H1 (cell line): ENCODE data around the gene GBE1. TPM values are rescaled to one million over a fixed set of nuclear protein-coding genes. Genes with fewer than 3 reads are reported as not detected.

ENCODE experiments used
- CTCF ChIA-PET: fragments of 300-600 bp; sonication (Branson Sonifier 250); formaldehyde crosslinking; loops from one replicate; lab custom pipeline; 2021; ENCODE audit not compliant: partially characterized antibody; lab: Charles Lee
- POLR2A ChIA-PET: fragments of 300-600 bp; sonication (Branson Sonifier 250); formaldehyde crosslinking; loops from one replicate; lab custom pipeline; 2021; ENCODE audit warnings: inconsistent platforms; ENCODE audit not compliant: partially characterized antibody; lab: Charles Lee
- DNase-seq, 2 experiments: peaks; one replicate each; pipeline versions ENCODE4 v3.0.0 to v3.0.0-alpha.2; 2010 to 2022; ENCODE audit warnings: low spot score in 2 of 2, low read depth in 1 of 2, mixed read lengths in 1 of 2
- FAIRE-seq: peaks from 2 replicates; lab custom pipeline; 2011; peaks lifted over from hg19 to GRCh38; lab: Jason Lieb, UNC
- H2AFZ ChIP-seq: 2 replicates; pipeline ENCODE4 v1.8.1; 2012; ENCODE audit warnings: low read length, inconsistent platforms
- H2AK5ac ChIP-seq: 2 replicates; pipeline ENCODE4 v1.6.1; 2013; ENCODE audit warnings: low read depth, low read length
- H2BK120ac ChIP-seq: replicated peaks from 2 replicates; pipeline ENCODE3; 2013; ENCODE audit warnings: low read depth, low read length, inconsistent platforms
- H2BK12ac ChIP-seq: 2 replicates; pipeline ENCODE4 v1.6.1; 2013; ENCODE audit warnings: low read depth, low read length
- H2BK15ac ChIP-seq: 2 replicates; pipeline ENCODE4 v1.6.1; 2013; ENCODE audit warnings: low read length
- H2BK20ac ChIP-seq: 2 replicates; pipeline ENCODE4 v1.6.1; 2013; ENCODE audit warnings: low read length
- H2BK5ac ChIP-seq: 2 replicates; pipeline ENCODE4 v1.6.1; 2013; ENCODE audit warnings: low read depth, low read length
- H3K14ac ChIP-seq: 2 replicates; pipeline ENCODE4 v1.6.1; 2013; ENCODE audit warnings: inconsistent platforms; ENCODE audit not compliant: insufficient read length
- H3K18ac ChIP-seq: 2 replicates; pipeline ENCODE4 v1.6.1; 2013; ENCODE audit warnings: low read length; ENCODE audit errors: extremely low read depth
- H3K23ac ChIP-seq: 2 replicates; pipeline ENCODE4 v1.6.1; 2013; ENCODE audit warnings: inconsistent platforms; ENCODE audit not compliant: insufficient read length
- H3K23me2 ChIP-seq: 2 replicates; pipeline ENCODE4 v1.6.1; 2013; ENCODE audit warnings: low read depth, low read length
- H3K27ac ChIP-seq: 2 replicates; pipeline ENCODE4 v1.6.1; 2011; ENCODE audit warnings: low read depth, low read length, inconsistent platforms
- H3K27me3 ChIP-seq, 4 experiments: replicated peaks in 1 of 4; 1 replicate in 1 of 4; 2 replicates in 3 of 4; pipeline versions ENCODE4 v1.6.1 to v1.8.1; 2011 to 2013; ENCODE audit warnings: low read length in 3 of 4, mild to moderate bottlenecking in 3 of 4, inconsistent platforms in 2 of 4, mixed read lengths in 2 of 4, moderate library complexity in 1 of 4; ENCODE audit not compliant: control insufficient read depth in 3 of 4, insufficient read depth in 3 of 4; ENCODE audit errors: extremely low read depth in 1 of 4
- H3K36me3 ChIP-seq, 4 experiments: 2 replicates each; pipeline versions ENCODE4 v1.6.1 to v1.8.1; 2011 to 2013; ENCODE audit warnings: mild to moderate bottlenecking in 4 of 4, low read length in 3 of 4, moderate library complexity in 2 of 4, control low read depth in 1 of 4, inconsistent platforms in 1 of 4; ENCODE audit not compliant: insufficient read depth in 4 of 4, control insufficient read depth in 2 of 4
- H3K4ac ChIP-seq: replicated peaks from 2 replicates; pipeline ENCODE3; 2013; ENCODE audit warnings: low read length, low read depth, mixed read lengths, inconsistent platforms; ENCODE audit not compliant: insufficient read length
- H3K4me1 ChIP-seq, 4 experiments: replicated peaks in 1 of 4; 1 replicate in 1 of 4; 2 replicates in 3 of 4; pipeline versions ENCODE4 v1.6.1 to v1.8.1; 2011 to 2013; ENCODE audit warnings: low read length in 3 of 4, inconsistent platforms in 2 of 4, mixed read lengths in 1 of 4; ENCODE audit not compliant: insufficient read depth in 4 of 4, control insufficient read depth in 3 of 4
- H3K4me2 ChIP-seq, 2 experiments: 2 replicates each; pipeline versions ENCODE4 v1.6.1 to v1.8.1; 2011 to 2013; ENCODE audit warnings: low read depth in 2 of 2, low read length in 2 of 2, control low read depth in 1 of 2, inconsistent platforms in 1 of 2, mild to moderate bottlenecking in 1 of 2; ENCODE audit not compliant: insufficient read depth in 1 of 2
- H3K4me3 ChIP-seq, 4 experiments: fragments of 200-600, 300-600 bp in 1 of 4; sonication (generic), shearing (Covaris generic), sonication (Bioruptor Twin) in 1 of 4; 2 replicates each; pipeline versions ENCODE4 v1.5.1 to v1.8.1; 2011 to 2016; ENCODE audit warnings: low read length in 4 of 4, low read depth in 3 of 4, control low read depth in 2 of 4, inconsistent platforms in 2 of 4, mild to moderate bottlenecking in 2 of 4, mixed read lengths in 1 of 4, moderate library complexity in 1 of 4; ENCODE audit not compliant: insufficient read depth in 2 of 4; ENCODE audit errors: extremely low read depth in 1 of 4
- H3K56ac ChIP-seq: replicated peaks from 2 replicates; pipeline ENCODE3; 2013; ENCODE audit warnings: low read depth, mild to moderate bottlenecking, mixed read lengths, low read length, inconsistent platforms; ENCODE audit not compliant: insufficient read length
- H3K79me1 ChIP-seq: 2 replicates; pipeline ENCODE4 v1.6.1; 2013; ENCODE audit warnings: low read depth, low read length, control low read depth
- H3K79me2 ChIP-seq, 2 experiments: 2 replicates each; pipeline versions ENCODE4 v1.6.1 to v1.8.1; 2012 to 2013; ENCODE audit warnings: low read length in 2 of 2, mild to moderate bottlenecking in 2 of 2, inconsistent platforms in 1 of 2; ENCODE audit not compliant: insufficient read depth in 2 of 2, control insufficient read depth in 1 of 2
- H3K9ac ChIP-seq, 4 experiments: replicated peaks in 1 of 4; 1 replicate in 1 of 4; 2 replicates in 3 of 4; pipeline versions ENCODE4 v1.6.1 to v1.8.1; 2011 to 2013; ENCODE audit warnings: low read depth in 3 of 4, low read length in 3 of 4, control low read depth in 2 of 4, mild to moderate bottlenecking in 2 of 4, moderate library complexity in 2 of 4, inconsistent platforms in 1 of 4; ENCODE audit errors: extremely low read depth in 1 of 4
- H3K9me3 ChIP-seq, 2 experiments: 2 replicates each; pipeline versions ENCODE4 v1.6.1 to v1.8.1; 2012 to 2013; ENCODE audit warnings: mild to moderate bottlenecking in 2 of 2, moderate library complexity in 2 of 2, control low read depth in 1 of 2, inconsistent platforms in 1 of 2, low read depth in 1 of 2, low read length in 1 of 2, mixed read lengths in 1 of 2; ENCODE audit not compliant: insufficient read depth in 2 of 2
- H4K20me1 ChIP-seq, 2 experiments: replicated peaks in 1 of 2; 2 replicates each; pipeline versions ENCODE3 to v1.8.1; 2011 to 2013; ENCODE audit warnings: inconsistent platforms in 2 of 2, low read length in 2 of 2, mild to moderate bottlenecking in 1 of 2; ENCODE audit not compliant: insufficient read depth in 2 of 2, control insufficient read depth in 1 of 2
- H4K5ac ChIP-seq: 2 replicates; pipeline ENCODE4 v1.6.1; 2013; ENCODE audit warnings: low read length, low read depth, mixed read lengths, inconsistent platforms; ENCODE audit not compliant: insufficient read length
- H4K8ac ChIP-seq: 2 replicates; pipeline ENCODE4 v1.8.0; 2013; ENCODE audit warnings: mild to moderate bottlenecking, moderate library complexity, low read length, inconsistent platforms; ENCODE audit not compliant: insufficient read depth; ENCODE audit errors: extremely low read depth
- H4K91ac ChIP-seq: replicated peaks from 2 replicates; pipeline ENCODE3; 2013; ENCODE audit warnings: low read length, mixed read lengths, inconsistent platforms; ENCODE audit not compliant: insufficient read length
- MAFK ChIP-seq: IDR thresholded peaks from 2 replicates; pipeline ENCODE4 v1.6.1; 2012; ENCODE audit warnings: low read depth, mild to moderate bottlenecking, improper control_type of control experiment, low read length
- WGBS, 2 experiments: shearing (Covaris generic) in 1 of 2; methylation state at CpG; one replicate each; pipeline versions ENCODE4 v1.1.6 to v1.1.7; 2013 to 2015; ENCODE audit warnings: low lambda C conversion rate in 2 of 2, mixed read lengths in 2 of 2, inconsistent platforms in 1 of 2, low coverage in 1 of 2, missing lambda C conversion rate in 1 of 2; ENCODE audit not compliant: insufficient replicate concordance in 2 of 2, insufficient coverage in 1 of 2, insufficient read length in 1 of 2; ENCODE audit errors: extremely low coverage in 1 of 2, missing lambda C conversion rate in 1 of 2; 5-methylcytosine and 5-hydroxymethylcytosine counted together
- polyA plus RNA-seq, 7 experiments: library from polyadenylated mRNA; depleted of rRNA in 3 of 7; stranded (reverse) in 5 of 7; unstranded in 2 of 7; fragments of >200 nt in 5 of 7; fragments of 200-250 nt in 2 of 7; gene quantifications; 1 replicate in 5 of 7; 2 replicates in 1 of 7; 4 replicates in 1 of 7; pipeline versions ENCODE4 v1.2.1 to v1.2.3, GENCODE V29; 2011 to 2013; ENCODE audit warnings: missing spikeins in 2 of 7, mixed read lengths in 2 of 7
- total RNA-seq: library from RNA; stranded (reverse); fragmentation: NEBNext Ultra II Directional; extraction: Animal tissue kit (Norgen Biotek cat#: 25700); gene quantifications from 2 replicates; pipeline ENCODE4 v1.2.1, GENCODE V29; 2021

GBE1 gene
- total and polyA plus RNA-seq, 2 of the 8 experiments (the other 6 are each of a cell fraction or from before 2014, with no cell fraction given): 3.3 to 7.3 TPM

DNA sequence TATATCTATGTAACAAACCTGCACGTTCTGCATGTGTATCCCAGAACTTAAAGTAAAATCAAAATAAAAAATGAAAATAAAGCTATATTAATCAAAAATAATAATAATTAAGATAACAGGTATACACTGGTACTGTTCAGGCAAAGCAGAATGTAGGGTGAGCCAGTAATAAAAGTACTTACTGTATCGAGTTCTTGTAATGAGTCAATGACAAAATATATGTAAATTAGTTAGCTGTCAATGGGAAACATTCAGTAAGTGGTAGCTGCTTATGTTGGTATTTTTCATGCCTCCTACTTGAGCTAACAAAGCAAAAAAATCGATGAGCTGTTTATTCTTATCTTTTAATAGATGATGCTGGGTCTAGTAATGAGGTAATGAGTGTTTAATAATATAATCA is 93.2 kb downstream of the GBE1 start:
- 95% methylated on average over 3 of the region's 3 CpGs; no CpG with 5 or more reads in 1 of the 2 experiments for WGBS, 2 experiments
- Histone ChIP-seq H3K9me3 (no peaks in the 10 kb centered on the region), H4K91ac (no peak overlapping the region), H4K8ac (no peak overlapping the region), H3K4me3 (no peak overlapping the region), H3K23me2 (no peaks in the 10 kb centered on the region), H3K27ac (no peak overlapping the region), H4K5ac (no peak overlapping the region), H3K9ac (no peak overlapping the region), H3K4me1 (no peaks in the 10 kb centered on the region), H2AK5ac (no peak overlapping the region), H3K79me2 (no peaks in the 10 kb centered on the region), H2BK12ac (no peak overlapping the region), H2AFZ (no peak overlapping the region), H3K36me3 (no peaks in the 10 kb centered on the region), H4K20me1 (no peaks in the 10 kb centered on the region), H3K27me3 (no peaks in the 10 kb centered on the region), H3K79me1 (no peaks in the 10 kb centered on the region), H3K4ac (no peak overlapping the region), H2BK120ac (no peak overlapping the region), H3K14ac (no peak overlapping the region), H3K56ac (no peak overlapping the region), H3K18ac (no peak overlapping the region), H2BK20ac (no peak overlapping the region), H3K23ac (no peak overlapping the region)
- no peak for DNase-seq
- ChIA-PET CTCF (interaction anchor here (0.6 to 1.1 kb wide), 11 partner anchors 15 to 327 kb away, joined by 3 read pairs; no protein-coding TSS in a partner anchor), POLR2A (no interaction called here)
- TF ChIP-seq MAFK: no peak
- TF ChIP-seq, all 59 proteins: peak for 0
- no peak overlapping the region for H2BK15ac ChIP-seq
- H2BK5ac ChIP-seq: no peak overlapping the region
- no peak overlapping the region for H3K4me2 ChIP-seq
- FAIRE-seq: no peak
